Measurements from ENCODE around the gene RHEX.

GRCh38 chr1:206003854-206004800 lies 48.8 kb upstream of the RHEX start:
- TF ChIP-seq POLR2A (IDR thresholded peaks at IDR 0.05): no peak
- no peak for TF ChIP-seq CTCF (IDR thresholded peaks at IDR 0.05)

All from upper lobe of left lung (tissue), 4 donors.